Endothelial cell (in vitro differentiated cells): ENCODE measurements around the gene BMP4. TPM values are rescaled to one million over a fixed set of nuclear protein-coding genes. Genes with fewer than 3 reads are reported as not detected.

Experiments
- DNase-seq: peaks from one replicate; pipeline ENCODE4 v3.0.0; 2021; ENCODE audit warnings: low spot score
- H3K27ac Mint-ChIP-seq: one replicate; pipeline ENCODE4 v1.8.0; 2021; ENCODE audit warnings: mixed read lengths, inconsistent platforms; ENCODE audit not compliant: unreplicated experiment
- H3K27me3 Mint-ChIP-seq: one replicate; pipeline ENCODE4 v1.8.0; 2021; ENCODE audit warnings: mild to moderate bottlenecking, moderate library complexity, mixed read lengths, inconsistent platforms; ENCODE audit not compliant: unreplicated experiment
- H3K36me3 Mint-ChIP-seq: one replicate; pipeline ENCODE4 v1.8.0; 2021; ENCODE audit warnings: mild to moderate bottlenecking, low read depth, mixed read lengths, inconsistent platforms; ENCODE audit not compliant: unreplicated experiment
- H3K4me1 Mint-ChIP-seq: one replicate; pipeline ENCODE4 v1.8.0; 2021; ENCODE audit warnings: mild to moderate bottlenecking, mixed read lengths, inconsistent platforms; ENCODE audit not compliant: unreplicated experiment
- H3K4me3 Mint-ChIP-seq: one replicate; pipeline ENCODE4 v1.8.0; 2021; ENCODE audit warnings: mild to moderate bottlenecking, mixed read lengths, inconsistent platforms; ENCODE audit not compliant: unreplicated experiment
- H3K9me3 Mint-ChIP-seq: one replicate; pipeline ENCODE4 v1.8.0; 2021; ENCODE audit warnings: mixed read lengths, inconsistent platforms; ENCODE audit not compliant: unreplicated experiment
- microRNA-seq: library from miRNA; unstranded; fragments of <30 nt; microRNA quantifications from one replicate; pipeline ENCODE4, GENCODE V29; 2020; ENCODE audit not compliant: unreplicated experiment
- total RNA-seq: library from RNA; stranded (reverse); fragmentation: NEBNext Ultra II Directional; extraction: Animal tissue kit (Norgen Biotek cat#: 25700); gene quantifications from one replicate; pipeline ENCODE4 v1.2.1, GENCODE V29; 2021; ENCODE audit not compliant: unreplicated experiment
- TF ChIP-seq, protein P1 (sequence below): fragments of 200-600 bp; sonication (generic); IDR thresholded peaks from one replicate; pipeline ENCODE4 v1.5.0; 2021; ENCODE audit warnings: antibody characterized with exemption; ENCODE audit not compliant: unreplicated experiment

BMP4 gene
- total RNA-seq, 1 donor from 2014 or later, result 101 TPM

- Mint-ChIP-seq H3K9me3 (no peaks in the 10 kb centered on the region), H3K4me1 (no peaks in the 10 kb centered on the region), H3K36me3 (no peaks in the 10 kb centered on the region), H3K27ac (no peak overlapping the region), H3K4me3 (no peak overlapping the region), H3K27me3 (no peaks in the 10 kb centered on the region)
- no peak for DNase-seq
- TF ChIP-seq, protein P1, sequence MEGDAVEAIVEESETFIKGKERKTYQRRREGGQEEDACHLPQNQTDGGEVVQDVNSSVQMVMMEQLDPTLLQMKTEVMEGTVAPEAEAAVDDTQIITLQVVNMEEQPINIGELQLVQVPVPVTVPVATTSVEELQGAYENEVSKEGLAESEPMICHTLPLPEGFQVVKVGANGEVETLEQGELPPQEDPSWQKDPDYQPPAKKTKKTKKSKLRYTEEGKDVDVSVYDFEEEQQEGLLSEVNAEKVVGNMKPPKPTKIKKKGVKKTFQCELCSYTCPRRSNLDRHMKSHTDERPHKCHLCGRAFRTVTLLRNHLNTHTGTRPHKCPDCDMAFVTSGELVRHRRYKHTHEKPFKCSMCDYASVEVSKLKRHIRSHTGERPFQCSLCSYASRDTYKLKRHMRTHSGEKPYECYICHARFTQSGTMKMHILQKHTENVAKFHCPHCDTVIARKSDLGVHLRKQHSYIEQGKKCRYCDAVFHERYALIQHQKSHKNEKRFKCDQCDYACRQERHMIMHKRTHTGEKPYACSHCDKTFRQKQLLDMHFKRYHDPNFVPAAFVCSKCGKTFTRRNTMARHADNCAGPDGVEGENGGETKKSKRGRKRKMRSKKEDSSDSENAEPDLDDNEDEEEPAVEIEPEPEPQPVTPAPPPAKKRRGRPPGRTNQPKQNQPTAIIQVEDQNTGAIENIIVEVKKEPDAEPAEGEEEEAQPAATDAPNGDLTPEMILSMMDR, result no peak
Observed at GRCh38 chr14:53915364-53916014, 41.1 kb downstream of the BMP4 start.

DNA sequence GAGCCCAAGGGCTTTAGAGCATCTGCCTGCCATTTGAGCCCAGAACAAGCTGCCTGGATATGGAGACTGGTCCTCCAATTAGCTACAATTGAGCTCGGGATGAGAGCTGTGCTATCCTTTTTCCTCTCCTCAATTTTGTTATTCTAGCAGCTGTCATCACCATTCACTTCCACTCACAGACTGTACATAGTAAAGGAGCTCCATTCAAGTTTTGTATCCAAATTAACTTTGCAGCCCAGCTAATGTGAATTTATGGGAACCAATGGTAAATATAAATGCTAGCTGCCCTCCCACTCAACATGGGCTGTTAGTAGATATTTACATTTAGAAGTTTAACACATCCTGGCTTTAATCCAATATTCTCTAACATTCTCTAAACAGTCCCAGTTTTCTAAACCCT, 44.6 kb downstream of the BMP4 start:
- Mint-ChIP-seq H3K27ac (no peak overlapping the region), H3K36me3 (no peaks in the 10 kb centered on the region), H3K4me3 (no peak overlapping the region), H3K27me3 (no peaks in the 10 kb centered on the region), H3K4me1 (no peaks in the 10 kb centered on the region), H3K9me3 (no peaks in the 10 kb centered on the region)
- TF ChIP-seq, protein P1, result no peak
- DNase-seq, result no peak

DNA sequence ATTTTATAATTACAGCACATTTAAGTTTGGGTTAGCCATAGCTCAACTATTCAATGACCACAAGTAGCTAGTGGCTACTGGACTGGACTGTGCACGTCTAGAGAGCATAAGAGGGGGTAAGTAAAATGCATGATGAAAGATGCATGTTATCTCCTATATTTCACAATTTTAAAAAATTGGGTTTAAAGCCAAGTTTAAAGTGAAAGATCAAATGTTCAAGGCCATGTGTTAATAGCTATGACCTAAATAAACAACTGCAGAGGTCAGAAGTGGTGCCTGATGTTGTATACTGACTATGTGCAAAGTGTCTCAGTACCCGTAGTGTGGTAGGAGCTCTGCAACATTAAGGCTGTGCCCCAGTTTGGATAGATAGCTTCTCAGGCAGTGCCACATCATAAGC, 48.2 kb downstream of the BMP4 start:
- Mint-ChIP-seq H3K4me3 (no peak overlapping the region), H3K4me1 (no peaks in the 10 kb centered on the region), H3K9me3 (no peaks in the 10 kb centered on the region), H3K36me3 (peaks cover 5% of the 10 kb centered on the region), H3K27me3 (peaks cover 4% of the 10 kb centered on the region), H3K27ac (no peak overlapping the region)
- no peak for DNase-seq
- TF ChIP-seq, protein P1, result no peak

GRCh38 chr14:53902307-53902706, 54.3 kb downstream of the BMP4 start:
- TF ChIP-seq, protein P1, result no peak
- H3K9me3 Mint-ChIP-seq, result no peaks in the 10 kb centered on the region
- peaks cover 5% of the 10 kb centered on the region for H3K36me3 Mint-ChIP-seq
- no peaks in the 10 kb centered on the region for H3K4me1 Mint-ChIP-seq
- H3K27me3 Mint-ChIP-seq, result peaks cover 4% of the 10 kb centered on the region
- no peak overlapping the region for H3K4me3 Mint-ChIP-seq
- H3K27ac Mint-ChIP-seq, result no peak overlapping the region
- no peak for DNase-seq

DNA sequence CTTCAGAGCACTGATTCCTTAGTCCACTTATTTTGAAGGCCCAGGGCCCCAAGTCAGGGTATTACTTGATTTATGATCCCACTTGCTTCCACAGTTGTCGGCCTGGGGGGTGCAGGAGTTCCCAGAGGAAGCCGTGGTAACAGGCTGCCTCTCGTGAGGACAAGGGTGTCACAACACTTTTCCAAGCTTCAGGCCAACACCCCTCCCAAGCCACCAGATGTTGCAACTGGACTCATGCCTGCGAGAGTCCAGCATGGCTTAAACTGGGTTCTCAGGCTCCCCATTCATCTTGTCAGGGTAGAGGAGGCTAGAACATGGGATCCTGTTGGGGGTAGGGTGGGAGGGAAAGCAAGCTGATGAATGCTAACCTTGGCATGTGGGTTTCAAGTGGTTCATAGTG, 56.1 kb downstream of the BMP4 start:
- Mint-ChIP-seq H3K27ac (no peak overlapping the region), H3K4me1 (no peaks in the 10 kb centered on the region), H3K4me3 (no peak overlapping the region), H3K9me3 (no peaks in the 10 kb centered on the region), H3K27me3 (peaks cover 4% of the 10 kb centered on the region), H3K36me3 (peaks cover 5% of the 10 kb centered on the region)
- TF ChIP-seq, protein P1, result no peak
- DNase-seq, result no peak

Small RNAs within 50 kb of the gene (microRNA-seq; reads per million reads assigned to microRNA genes)
- 7.5 reads per million, percentile 55 among the genes with 10 or more reads in this experiment for gene MIR5580
